PFSK-1 (cell line): Measurements from ENCODE around the gene PBOV1.

Experiments
- FOXP2 ChIP-seq: optimal IDR thresholded peaks from 2 replicates; pipeline ENCODE3; 2011; ENCODE audit warnings: borderline replicate concordance, control low read depth, inconsistent platforms; ENCODE audit not compliant: insufficient read depth; ENCODE audit errors: extremely low read length, extremely low read depth
- POLR2AphosphoS5 ChIP-seq: IDR thresholded peaks from 2 replicates; pipeline ENCODE4 v1.6.1; 2012; ENCODE audit warnings: low read depth, mild to moderate bottlenecking, control low read depth, low read length, moderate library complexity
- SIN3A ChIP-seq: IDR thresholded peaks from 2 replicates; pipeline ENCODE4 v1.6.1; 2012; ENCODE audit warnings: mild to moderate bottlenecking, low read length, moderate library complexity, borderline replicate concordance; ENCODE audit not compliant: insufficient read depth
- TAF1 ChIP-seq: IDR thresholded peaks from 2 replicates; pipeline ENCODE4 v1.6.1; 2012; ENCODE audit warnings: low read length, control low read depth, borderline replicate concordance; ENCODE audit not compliant: insufficient read depth
- TF ChIP-seq, protein P1 (sequence below), 2 experiments: IDR thresholded peaks; 2 replicates each; pipeline versions ENCODE4 v1.6.1 to v1.8.0; 2011 to 2012; ENCODE audit warnings: low read depth in 2 of 2, low read length in 2 of 2, control low read depth in 1 of 2, inconsistent platforms in 1 of 2, mild to moderate bottlenecking in 1 of 2, moderate library complexity in 1 of 2; ENCODE audit not compliant: insufficient read depth in 1 of 2

The PBOV1 gene

DNA sequence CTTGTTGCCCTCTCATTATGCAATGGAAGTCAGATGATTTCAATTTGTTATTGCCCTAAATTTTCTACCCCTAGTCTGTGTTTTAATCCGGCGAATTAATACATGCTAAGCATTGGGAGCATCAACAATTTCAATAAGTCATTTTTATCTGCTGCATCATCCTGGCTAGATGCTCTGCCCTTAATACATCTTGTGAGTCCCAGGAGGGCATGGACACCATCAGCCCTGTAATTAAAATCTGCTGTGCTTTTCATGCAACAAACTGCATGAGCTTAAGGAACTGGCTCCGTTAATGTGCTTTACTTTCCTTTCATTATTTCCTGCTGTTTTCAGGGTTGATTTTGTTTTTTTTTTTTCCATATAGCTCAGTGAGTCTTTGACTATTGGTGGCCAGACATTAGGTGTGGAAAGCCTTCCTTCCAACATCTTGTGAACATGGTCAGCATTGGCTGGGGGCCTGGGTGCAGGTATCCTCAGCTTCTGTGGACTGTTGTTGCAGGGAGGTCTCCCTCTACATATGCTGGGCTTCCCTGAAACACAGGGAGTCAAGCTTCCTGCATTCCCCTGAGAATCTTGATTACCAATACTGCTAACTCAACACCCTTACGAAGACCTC, 8.5 kb upstream of the PBOV1 start:
- no peak for TF ChIP-seq TAF1
- TF ChIP-seq POLR2AphosphoS5, result no peak
- TF ChIP-seq FOXP2, result no peak
- TF ChIP-seq SIN3A, result no peak
- TF ChIP-seq, protein P1, sequence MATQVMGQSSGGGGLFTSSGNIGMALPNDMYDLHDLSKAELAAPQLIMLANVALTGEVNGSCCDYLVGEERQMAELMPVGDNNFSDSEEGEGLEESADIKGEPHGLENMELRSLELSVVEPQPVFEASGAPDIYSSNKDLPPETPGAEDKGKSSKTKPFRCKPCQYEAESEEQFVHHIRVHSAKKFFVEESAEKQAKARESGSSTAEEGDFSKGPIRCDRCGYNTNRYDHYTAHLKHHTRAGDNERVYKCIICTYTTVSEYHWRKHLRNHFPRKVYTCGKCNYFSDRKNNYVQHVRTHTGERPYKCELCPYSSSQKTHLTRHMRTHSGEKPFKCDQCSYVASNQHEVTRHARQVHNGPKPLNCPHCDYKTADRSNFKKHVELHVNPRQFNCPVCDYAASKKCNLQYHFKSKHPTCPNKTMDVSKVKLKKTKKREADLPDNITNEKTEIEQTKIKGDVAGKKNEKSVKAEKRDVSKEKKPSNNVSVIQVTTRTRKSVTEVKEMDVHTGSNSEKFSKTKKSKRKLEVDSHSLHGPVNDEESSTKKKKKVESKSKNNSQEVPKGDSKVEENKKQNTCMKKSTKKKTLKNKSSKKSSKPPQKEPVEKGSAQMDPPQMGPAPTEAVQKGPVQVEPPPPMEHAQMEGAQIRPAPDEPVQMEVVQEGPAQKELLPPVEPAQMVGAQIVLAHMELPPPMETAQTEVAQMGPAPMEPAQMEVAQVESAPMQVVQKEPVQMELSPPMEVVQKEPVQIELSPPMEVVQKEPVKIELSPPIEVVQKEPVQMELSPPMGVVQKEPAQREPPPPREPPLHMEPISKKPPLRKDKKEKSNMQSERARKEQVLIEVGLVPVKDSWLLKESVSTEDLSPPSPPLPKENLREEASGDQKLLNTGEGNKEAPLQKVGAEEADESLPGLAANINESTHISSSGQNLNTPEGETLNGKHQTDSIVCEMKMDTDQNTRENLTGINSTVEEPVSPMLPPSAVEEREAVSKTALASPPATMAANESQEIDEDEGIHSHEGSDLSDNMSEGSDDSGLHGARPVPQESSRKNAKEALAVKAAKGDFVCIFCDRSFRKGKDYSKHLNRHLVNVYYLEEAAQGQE (IDR thresholded peaks at IDR 0.05; ENCODE audit: insufficient read depth in 1 of 2, low read depth in 2 of 2, low read length in 2 of 2), result no peak

DNA sequence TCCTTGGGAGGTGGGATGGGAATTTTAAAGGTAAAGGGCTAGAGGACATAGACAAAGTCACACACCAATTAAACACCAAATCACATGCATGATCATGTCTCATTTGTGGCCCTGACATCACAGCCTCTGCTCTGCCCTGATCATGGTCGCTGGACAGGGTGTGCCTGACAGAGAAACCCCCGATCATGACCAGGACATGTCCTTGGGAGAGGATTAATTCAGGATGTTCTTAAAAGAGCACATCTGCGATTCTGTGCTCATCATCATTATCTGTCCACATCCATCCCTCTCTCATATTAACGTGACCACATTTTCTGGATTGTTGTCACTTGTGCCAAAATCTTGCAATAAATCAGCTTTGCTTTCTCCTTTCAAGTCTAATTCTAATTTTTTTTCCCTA, 7.7 kb upstream of the PBOV1 start:
- TF ChIP-seq, protein P1 (IDR thresholded peaks at IDR 0.05; ENCODE audit: insufficient read depth in 1 of 2, low read depth in 2 of 2, low read length in 2 of 2), result no peak
- TF ChIP-seq SIN3A (no peak), POLR2AphosphoS5 (no peak), TAF1 (no peak), FOXP2 (no peak)

DNA sequence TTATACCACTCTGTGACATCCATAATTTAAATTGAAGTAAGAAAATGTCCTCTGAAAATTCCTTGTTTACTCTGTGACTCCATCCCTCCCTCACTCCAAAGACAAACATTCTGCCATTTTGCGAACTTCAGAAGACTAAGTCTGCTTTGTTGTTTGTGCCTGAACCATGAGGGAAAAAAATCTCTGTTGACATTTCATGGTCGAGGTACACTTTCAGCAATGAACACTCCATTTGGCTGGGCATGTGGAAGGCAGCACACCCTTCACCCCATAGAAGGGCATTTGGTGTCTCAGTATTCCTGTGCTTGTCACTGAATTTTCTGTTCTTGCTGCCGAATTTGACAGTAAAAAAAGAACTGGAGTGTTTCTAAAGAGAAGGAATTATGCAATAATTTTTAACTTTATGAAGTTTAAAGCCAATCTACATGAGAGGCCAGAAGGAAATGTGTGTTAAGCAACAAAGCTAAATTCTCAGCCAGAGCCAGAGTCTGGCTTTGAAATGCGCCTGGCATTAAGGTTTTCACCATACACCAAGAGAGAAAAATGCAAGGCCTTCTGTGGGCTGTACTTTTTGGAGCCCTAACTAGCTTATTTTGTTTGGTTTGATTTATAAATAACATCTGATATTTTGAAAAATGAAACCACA, 4.7 kb upstream of the PBOV1 start:
- TF ChIP-seq FOXP2, result no peak

DNA sequence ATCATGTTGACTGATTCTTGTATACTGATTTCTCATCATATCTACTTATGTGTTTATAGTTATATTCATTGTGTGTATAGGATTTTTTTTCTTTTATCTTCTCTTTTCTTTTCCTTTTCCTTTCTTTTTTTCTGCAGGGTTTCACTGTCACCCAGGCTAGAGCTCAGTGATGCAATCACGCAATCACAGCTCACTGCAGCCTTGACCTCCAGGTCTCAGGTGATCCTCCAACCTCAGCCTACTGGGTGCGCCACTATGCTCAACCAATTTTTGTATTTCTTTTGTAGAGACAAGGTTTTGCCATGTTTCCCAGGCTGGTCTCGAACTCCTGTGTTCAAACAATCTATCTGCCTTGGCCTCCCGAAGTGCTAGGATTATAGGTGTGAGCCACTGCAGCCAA, 1.6 kb upstream of the PBOV1 start:
- TF ChIP-seq, protein P1 (IDR thresholded peaks at IDR 0.05; ENCODE audit: insufficient read depth in 1 of 2, low read depth in 2 of 2, low read length in 2 of 2), result no peak
- TF ChIP-seq FOXP2, result no peak
- TF ChIP-seq SIN3A, result no peak
- TF ChIP-seq POLR2AphosphoS5, result no peak
- TF ChIP-seq TAF1, result no peak

DNA sequence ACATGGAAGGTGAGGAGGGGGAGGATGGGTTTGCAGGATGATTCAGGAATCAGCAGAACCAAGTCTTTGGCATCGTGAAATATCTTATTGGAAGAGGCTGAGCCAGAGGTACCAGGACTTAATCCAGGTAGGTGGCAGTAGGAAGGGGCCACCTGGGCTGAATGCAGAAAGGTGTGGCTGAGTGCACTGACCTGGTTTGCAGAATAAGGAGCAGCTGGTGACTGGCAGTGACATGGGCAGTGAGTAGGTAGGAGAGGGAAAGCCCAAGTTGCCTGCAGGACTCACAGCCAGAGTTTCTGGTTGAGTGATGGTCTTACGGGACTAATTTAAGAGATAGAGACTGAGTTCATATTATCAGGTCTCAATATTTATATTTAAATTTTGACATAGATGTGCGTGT, 1.1 kb upstream of the PBOV1 start:
- TF ChIP-seq, protein P1 (IDR thresholded peaks at IDR 0.05; ENCODE audit: insufficient read depth in 1 of 2, low read depth in 2 of 2, low read length in 2 of 2), result no peak
- TF ChIP-seq TAF1, result no peak
- no peak for TF ChIP-seq FOXP2
- TF ChIP-seq POLR2AphosphoS5, result no peak
- no peak for TF ChIP-seq SIN3A
